Hepatocyte (in vitro differentiated cells): ENCODE measurements around the gene GABBR2.

Source experiments
- CTCF ChIP-seq: fragments of 200-600 bp; sonication (generic); IDR thresholded peaks from 2 replicates; pipeline ENCODE4 v1.5.1; 2016; ENCODE audit warnings: antibody characterized with exemption, mild to moderate bottlenecking; ENCODE audit not compliant: poor library complexity
- EZH2 ChIP-seq: fragments of 200-600 bp; sonication (generic); IDR thresholded peaks from 2 replicates; pipeline ENCODE4 v1.6.1; 2016; ENCODE audit warnings: antibody characterized with exemption, mild to moderate bottlenecking, borderline replicate concordance

- no peak for TF ChIP-seq EZH2
- TF ChIP-seq CTCF: no peak
These were observed 292.2 kb downstream of the GABBR2 start for GRCh38 chr9:98416294-98417248.
